HTERT RPE-1 (cell line): ENCODE measurements around the gene DRAP1.

Experiments
- in situ Hi-C: fragments of 300-500 bp; cut with MboI; formaldehyde crosslinking; loops from 4 replicates; pipeline ENCODE4 v1.14.3; 2020; ENCODE audit warnings: low sequenced_read_pairs

The DRAP1 gene, protein sequence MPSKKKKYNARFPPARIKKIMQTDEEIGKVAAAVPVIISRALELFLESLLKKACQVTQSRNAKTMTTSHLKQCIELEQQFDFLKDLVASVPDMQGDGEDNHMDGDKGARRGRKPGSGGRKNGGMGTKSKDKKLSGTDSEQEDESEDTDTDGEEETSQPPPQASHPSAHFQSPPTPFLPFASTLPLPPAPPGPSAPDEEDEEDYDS

DNA sequence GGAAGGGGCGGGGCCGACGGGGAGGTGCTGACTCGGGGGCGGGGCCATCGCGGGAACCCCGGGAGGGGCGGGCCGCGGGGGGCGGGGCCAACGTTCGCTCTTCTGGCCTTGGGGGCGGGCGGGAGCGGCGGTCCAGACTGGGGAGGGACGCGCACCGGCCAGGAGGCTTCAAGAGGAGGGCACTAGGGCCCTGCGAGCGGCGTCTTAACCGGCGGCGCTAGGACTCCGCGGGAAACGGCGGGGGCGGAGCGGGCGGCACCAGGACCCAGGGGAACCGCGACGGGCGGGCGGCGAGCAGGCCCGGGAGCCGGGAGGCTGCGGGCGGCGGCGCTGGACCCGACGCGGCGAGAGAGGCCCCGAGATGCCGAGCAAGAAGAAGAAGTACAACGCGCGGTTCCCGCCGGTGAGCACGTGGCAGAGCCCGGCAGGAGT lies at the start of gene DRAP1:
Gene DRAP1 (plus strand): TSS at position 286 of the 432 bp plus-strand sequence. CDS start 76 bp downstream, at position 362.
- in situ Hi-C loops = no loop called here

DNA sequence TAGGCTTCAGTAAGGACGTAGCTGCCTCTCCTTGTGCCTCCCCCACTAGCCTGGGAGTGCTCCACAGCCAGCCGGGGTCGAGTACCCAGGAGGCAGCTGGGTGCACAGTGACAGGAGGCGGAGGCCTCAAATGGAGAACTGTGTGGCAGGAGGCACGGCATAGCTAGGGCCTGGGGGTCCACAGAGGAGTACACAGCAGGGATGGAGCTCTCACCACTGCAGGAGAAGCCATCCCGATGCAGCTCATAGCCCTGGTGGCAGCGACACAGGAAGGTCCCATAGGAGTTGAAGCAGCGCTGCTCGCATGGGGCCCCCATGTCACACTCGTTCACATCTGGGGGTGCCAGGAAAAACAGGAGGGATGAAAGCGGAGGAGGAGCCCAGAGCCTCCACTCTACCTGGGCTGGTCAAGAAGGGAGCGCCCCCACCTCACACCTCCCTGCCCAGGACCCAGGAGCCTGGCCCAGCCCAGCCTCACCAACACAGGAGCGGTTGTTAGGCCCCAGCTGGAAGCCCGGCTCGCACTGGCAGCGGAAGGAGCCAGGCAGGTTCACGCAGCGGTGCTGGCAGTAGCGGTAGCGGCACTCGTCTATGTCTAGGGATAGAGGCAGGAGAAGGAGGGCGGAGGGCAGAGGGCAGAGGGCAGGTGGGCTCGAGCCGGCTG lies 49.5 kb upstream of the DRAP1 start:
- in situ Hi-C loops = no loop called here

DNA sequence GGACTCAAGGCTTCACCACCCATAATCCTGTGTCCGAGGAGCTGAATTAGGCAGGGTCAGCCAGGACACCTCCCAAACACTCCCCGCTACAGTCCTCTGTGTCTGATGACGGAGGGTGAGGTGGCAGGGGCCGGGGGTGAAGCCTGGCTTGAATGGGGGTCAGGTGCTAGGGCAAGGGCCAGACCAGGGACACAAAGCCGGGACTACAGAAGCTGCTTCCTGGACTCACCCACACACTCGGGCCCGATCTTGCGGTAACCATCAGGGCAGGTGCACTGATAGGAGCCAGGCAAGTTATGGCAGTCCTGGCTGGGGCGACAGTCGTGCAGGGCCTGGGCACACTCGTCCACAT lies 48.9 kb upstream of the DRAP1 start:
- in situ Hi-C loops = no loop called here

DNA sequence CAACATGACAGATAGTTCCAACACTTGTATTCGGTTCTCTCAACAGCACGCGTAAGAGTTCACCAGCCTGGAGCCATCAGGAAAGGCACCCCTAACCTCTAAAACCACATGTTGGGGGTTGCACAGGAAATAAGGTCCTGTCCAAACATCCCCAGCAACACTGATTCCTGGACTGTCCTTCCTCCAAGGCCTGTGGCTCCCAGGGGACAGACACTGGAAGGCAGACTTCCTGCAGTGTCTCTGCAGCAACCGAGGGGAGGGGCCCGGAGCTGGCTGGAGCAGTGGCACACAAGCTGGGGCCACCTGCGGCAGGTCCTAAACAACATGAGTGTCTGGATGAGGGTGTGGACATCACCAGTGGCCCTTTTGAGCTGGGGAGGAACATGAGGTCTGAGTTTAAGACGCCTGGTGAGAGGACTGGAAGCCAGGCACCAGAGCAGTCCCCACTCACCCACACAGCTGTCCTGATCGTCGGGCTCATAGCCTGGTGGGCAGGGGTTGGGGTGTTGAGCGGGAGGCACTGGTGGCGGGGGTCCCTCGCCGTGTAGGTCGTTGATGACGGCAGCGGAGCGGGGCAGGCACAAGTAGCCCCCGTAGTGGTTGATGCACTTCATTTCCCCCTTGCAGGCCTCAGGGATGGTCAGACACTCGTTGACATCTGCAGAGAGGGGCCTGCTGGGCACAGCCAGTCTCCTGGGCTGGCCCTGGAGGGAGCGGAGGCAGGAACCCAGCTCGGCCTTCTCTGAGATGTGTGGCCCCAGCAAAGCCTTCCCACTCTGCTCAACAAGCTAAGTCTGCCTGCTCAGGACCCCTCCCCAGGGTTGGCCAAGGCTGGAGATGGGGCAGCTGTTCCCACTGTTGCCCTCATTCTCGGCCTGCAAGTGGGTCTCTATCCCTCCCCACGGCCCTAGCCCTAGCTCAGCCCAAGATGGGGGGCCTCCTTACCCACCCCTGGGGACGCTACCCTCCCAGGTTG lies 48.2 kb upstream of the DRAP1 start:
- in situ Hi-C loops = no loop called here

DNA sequence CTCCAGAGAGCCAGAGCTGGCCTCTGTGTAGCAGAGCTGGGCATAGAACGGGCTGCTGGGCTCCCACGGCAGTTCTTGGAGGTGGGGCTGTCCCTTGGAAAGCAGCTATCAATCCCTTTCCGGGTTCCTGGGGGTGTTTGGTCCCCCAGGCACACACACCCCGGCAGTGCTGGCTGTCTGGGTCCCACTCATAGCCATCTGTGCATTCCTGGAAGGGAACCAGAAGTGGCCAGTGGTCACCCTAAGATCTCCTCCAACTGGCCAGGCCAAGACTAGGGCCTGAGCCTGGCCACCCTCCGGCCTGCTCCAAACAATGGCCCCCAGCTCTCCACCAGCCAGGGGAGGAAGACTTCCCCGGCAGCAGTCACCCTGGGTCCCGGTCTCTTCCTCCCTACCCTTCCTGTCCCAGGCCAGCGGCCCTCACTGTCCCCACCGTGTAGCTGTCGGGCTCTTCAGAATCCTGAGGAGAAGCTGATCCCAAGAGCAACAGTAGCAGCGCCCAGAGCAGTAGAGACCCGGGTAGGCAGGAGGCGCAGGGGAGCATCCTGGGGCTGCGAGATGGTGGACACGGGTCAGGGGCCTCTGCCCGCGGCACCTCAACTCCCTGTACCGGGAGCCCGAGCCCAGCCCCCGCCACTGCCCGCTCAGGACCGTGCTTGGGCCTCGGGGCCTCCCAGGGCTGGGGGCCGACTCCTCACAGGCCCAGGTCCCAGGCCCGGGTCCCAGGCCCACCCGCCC lies 47.2 kb upstream of the DRAP1 start:
- in situ Hi-C loops = no loop called here

DNA sequence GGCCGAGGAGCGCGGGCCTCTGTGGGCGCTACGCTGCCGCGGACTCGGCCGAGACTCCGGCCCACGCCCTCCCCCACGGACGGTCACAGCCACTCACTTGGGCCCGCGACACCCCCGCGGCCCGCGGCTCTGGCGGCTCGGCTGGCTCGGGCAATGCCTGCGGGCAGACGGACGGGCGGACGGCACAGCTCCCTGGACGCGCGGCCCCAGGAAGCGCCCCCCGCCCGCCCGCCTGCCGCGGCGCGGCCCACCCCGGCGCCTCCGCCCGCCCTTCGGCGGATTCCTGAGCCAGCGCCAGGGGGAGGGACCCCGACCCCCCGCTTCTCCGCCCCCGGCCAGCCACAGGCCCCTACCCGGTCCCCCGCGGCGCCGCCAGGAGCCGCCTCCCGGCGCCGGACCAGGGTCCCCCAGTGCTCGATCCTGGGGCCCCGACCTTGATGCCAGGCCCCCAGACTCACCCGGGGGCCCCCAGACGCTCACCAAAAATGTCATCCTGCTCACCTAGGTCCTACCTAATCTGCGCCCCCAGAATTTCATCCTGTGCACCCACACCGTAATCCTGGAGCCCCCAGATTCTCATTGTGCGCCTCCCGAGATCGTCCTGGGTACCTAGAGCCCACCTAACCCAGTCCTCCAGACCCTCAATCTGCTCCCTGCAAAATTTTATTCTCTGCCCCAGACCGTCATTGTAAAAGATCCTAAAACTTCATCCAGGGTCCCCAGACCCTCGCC lies 46.5 kb upstream of the DRAP1 start, which contains the start of gene EFEMP2:
Gene EFEMP2 (minus strand): TSS at position 215 of the 732 bp plus-strand sequence. CDS start 446 bp downstream, outside the sequence.
- in situ Hi-C loops = no loop called here

DNA sequence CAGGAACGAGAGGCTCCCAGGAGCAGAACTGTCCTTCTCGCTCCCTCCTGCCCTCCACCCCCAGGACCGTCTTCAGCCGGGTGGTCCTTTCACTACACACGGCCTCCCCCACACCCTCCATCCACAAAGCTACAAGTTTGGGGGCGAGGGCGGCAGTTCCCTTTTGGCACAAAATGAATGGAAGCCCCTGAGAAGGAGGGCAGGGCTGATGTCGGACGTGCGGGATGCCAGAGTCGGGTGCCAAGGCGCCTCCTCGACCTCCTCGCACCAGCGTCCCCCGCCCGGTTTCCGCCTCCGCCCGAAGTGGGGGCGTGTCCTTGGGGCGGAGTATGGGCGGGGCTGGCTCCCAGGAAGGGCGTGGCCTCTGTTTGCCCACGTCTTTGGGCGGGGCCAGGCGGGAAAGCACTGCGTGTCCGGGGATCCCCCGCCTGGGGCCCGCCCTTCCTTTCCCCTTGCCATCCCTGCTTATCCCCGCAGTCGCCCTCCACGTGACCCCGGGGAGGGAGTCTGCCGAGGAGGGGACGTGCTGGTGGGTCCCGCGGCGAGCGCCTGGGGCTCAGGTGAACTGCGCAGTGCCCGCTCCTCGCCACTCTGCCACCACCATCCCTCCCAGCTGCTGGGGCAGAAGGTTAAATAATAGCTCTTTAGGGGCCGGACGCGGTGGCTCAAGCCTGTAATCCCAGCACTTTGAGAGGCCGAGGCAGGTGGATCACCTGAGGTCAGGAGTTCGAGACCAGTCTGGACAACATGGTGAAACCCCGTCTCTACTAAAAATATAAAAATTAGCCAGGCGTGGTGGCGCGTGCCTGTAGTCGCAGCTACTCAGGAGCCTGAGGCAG lies 45.7 kb upstream of the DRAP1 start:
- in situ Hi-C loops = no loop called here

DNA sequence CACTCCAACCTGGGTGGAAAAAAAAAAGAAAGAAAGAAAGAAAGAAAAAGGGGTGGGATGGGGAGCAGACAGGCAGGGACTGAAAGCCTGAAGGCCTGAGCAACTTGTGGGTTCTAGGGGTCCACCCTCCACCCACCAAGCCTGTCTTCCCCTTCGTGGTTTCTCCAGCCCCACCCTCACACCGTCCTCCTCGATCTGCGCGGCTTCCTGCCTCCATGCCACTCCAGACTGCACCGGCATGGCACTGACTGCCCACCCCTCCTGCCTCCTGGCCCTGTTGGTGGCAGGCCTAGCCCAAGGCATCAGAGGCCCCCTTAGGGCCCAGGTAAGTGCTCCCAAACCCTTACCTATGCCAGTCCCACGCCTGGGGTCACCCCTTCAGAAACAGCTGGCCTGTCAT lies 39.6 kb upstream of the DRAP1 start, which contains the start of gene CTSW:
Gene CTSW (plus strand): TSS at position 221 of the 400 bp plus-strand sequence. CDS start 18 bp downstream, at position 239.
- in situ Hi-C loops = no loop called here

DNA sequence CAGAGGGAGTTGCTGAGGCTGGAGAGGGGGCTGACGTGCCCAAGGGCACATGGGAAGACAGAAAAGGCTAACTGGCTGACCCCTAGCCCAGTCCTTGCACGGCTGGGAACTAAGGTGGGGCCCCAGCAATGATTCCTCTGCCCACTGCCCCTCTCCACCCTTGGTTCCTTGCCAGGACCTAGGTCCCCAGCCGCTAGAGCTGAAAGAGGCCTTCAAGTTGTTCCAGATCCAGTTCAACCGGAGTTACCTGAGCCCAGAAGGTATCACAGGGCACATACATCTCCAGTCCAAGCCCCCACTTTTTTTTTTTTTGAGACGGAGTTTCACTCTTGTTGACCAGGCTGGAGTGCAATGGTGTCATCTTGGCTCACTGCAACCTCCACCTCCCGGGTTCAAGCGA lies 39.2 kb upstream of the DRAP1 start:
- in situ Hi-C loops = no loop called here

DNA sequence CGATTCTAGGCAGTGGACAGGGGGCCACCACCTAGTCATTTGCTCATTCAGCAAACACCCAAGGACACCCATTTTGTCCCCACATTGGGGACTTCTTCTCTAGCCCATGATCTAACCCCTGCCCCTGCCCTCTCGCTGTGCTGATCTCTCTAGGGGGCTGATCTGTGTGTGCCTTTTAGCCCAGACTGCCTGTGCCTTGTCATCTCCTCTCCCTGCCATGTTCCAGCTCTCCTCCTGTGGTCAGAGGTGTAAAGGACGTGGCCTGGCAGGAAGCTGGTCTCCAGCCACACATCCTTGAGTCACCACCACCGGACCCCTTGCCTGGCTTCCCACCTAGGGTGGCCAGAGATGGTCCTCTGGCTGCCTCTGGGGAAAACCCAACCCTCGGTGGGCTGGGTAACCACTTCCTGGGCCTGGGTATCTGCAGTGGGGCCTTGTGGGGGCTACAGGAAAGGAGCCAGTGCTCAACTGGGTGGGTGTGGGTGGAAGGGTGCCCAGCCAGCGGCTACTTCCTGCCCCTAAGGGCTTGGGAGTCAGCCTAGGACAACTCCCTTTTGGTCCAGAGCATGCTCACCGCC lies 38.3 kb upstream of the DRAP1 start:
- in situ Hi-C loops = no loop called here

DNA sequence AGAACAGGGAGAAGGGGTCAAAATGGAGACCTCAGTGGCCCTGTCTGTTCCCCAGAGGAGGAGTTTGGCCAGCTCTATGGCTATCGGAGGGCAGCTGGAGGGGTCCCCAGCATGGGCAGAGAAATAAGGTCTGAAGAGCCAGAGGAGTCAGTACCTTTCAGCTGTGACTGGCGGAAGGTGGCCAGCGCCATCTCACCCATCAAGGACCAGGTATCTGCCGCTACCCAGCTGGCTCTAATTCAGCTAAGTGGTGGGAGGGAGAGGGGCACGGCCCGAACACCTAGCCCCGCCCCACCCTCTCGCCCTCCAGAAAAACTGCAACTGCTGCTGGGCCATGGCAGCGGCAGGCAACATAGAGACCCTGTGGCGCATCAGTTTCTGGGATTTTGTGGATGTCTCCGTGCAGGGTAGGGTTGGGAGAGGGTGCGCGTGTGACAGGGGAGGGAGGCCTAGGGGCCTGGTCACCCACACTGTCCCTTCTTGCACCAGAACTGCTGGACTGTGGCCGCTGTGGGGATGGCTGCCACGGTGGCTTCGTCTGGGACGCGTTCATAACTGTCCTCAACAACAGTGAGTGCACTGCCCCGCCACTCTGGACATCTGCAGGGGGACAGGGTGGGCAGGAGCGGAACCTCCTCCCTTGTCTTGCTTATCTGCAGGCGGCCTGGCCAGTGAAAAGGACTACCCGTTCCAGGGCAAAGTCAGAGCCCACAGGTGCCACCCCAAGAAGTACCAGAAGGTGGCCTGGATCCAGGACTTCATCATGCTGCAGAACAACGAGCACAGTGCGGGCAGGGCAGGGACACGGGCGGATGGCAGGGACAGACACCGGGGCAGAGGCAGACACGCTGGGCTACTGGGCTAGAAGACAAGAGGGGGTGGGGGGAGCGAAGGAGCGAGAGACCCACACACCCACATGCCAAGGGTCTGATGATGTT lies 36.8 kb upstream of the DRAP1 start:
- in situ Hi-C loops = no loop called here

DNA sequence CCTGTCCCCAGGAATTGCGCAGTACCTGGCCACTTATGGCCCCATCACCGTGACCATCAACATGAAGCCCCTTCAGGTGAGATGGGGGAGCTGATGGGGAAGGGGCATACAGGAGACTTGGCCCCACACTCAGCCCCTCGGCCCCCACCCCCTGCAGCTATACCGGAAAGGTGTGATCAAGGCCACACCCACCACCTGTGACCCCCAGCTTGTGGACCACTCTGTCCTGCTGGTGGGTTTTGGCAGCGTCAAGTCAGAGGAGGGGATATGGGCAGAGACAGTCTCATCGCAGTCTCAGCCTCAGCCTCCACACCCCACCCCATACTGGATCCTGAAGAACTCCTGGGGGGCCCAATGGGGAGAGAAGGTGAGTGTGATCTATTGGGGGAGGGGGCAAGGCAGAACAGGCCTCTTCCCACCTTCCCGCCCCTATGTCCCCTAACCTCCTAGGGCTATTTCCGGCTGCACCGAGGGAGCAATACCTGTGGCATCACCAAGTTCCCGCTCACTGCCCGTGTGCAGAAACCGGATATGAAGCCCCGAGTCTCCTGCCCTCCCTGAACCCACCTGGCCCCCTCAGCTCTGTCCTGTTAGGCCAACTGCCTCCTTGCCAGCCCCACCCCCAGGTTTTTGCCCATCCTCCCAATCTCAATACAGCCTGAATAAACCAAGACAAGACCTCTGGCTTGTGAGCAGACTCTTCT lies 36.0 kb upstream of the DRAP1 start:
- in situ Hi-C loops = no loop called here

DNA sequence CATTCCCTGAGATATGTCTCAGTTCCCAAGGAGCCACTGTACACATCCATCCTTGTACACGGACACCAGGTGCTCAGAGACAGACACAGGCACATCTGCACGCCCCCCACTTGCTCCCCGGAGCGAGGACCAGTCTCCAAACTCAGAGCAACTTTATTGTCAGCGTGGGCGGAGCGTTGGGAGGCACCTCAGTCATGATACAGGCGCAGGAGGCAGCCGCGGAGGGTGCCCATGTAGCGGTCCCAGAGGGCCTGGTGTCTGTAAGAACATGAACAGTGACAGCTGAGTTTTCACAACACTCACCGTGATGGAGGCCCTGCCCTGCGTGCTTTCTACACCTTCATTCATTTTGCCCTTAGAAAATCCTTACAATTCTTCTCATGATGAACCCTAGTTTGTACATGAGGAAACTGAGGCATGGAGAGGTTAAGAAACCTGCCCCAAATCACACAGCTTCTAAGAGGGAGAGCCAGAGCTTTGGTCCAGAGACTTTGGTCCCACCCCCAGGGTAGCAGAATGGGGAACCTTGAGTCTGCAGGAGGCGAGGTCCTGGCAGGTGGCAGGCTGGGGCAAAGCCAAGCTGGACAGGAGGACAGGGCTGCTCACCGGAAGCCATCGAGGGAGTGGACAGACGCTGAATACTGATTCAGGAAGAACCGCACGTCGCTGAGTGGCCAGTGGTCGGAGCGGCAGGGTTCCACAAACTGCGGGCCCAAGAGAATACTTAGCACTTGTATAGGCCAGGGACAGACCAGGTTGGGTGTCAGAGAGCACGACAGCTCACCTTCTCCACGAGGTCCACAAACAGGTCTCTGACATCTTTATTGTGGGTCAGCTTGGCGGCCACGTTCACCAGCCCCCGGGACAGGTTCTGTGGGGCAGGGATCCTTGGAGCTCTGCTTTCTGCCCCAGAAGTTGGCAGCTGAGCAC lies 35.2 kb upstream of the DRAP1 start:
- in situ Hi-C loops = no loop called here

DNA sequence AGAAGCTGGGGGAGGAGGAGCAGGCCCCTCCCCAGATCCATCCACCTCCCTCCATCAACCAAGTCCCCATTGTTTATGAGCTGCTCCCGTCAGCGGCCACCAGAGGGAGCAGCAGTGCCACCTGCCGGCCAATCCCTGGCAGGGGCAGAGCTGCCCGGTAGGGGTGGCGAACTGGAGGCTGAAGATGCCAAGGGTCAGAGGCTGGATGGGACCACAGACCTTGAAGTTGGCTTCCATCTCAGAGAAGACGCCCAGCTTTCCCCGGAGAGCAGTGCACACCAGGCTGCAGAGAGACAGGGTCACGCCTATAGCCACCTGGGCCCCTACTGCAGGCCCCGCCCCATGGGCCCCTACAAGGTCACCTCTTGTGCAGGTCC lies 34.5 kb upstream of the DRAP1 start:
- in situ Hi-C loops = no loop called here

DNA sequence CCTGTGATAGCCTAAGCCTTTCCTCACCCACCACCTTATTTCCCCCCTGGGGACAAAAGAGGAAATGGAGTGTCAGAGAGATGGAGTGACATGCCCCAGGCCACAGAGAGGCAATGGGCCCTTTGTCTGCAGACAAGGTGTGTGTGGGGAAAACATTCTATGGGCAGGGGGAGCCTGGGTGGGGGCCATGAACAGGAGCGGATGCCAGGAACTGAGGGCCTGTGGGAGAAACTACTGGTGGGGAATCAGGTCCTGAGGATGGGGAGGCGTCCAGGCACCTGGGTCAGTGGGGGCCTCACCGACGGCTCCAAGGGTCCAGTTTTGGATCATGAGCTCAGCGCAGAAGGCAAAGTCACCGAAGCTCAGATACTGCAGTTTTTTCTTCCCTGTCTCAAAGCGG lies 34.0 kb upstream of the DRAP1 start:
- in situ Hi-C loops = no loop called here
